Testis (tissue), 3 donors: ENCODE data around the gene KLF18. TPM values are rescaled to one million over a fixed set of nuclear protein-coding genes. Genes with fewer than 3 reads are reported as not detected.
"Not testable (repeated sequence)": the region's sequence is repeated elsewhere in the genome, so short reads cannot be mapped to it uniquely, and the experiment has no call there.

ENCODE experiments used
- DNase-seq: peaks from one replicate; pipeline ENCODE4 v3.0.0-alpha.2; 2019
- H3K27ac ChIP-seq, 2 donors: fragments of 200-600 bp; sonication (generic); one replicate each; pipeline ENCODE4 v1.5.1; 2019
- H3K27me3 ChIP-seq: fragments of 200-600 bp; sonication (generic); one replicate; pipeline ENCODE4 v1.5.1; 2019
- H3K36me3 ChIP-seq: fragments of 200-600 bp; sonication (generic); one replicate; pipeline ENCODE4 v1.5.1; 2017; ENCODE audit warnings: low read depth; ENCODE audit errors: missing control alignments
- H3K4me1 ChIP-seq: fragments of 200-600 bp; sonication (generic); one replicate; pipeline ENCODE4 v1.5.1; 2019
- H3K4me3 ChIP-seq, 2 donors: fragments of 200-600 bp; sonication (generic); one replicate each; pipeline ENCODE4 v1.5.1; 2017 to 2019
- H3K9me3 ChIP-seq: fragments of 200-600 bp; sonication (generic); one replicate; pipeline ENCODE4 v1.5.1; 2017
- POLR2A ChIP-seq: fragments of 450-650 bp; IDR thresholded peaks from one replicate; pipeline ENCODE4 v1.6.1; 2017; ENCODE audit warnings: antibody characterized with exemption, mild to moderate bottlenecking, moderate library complexity
- WGBS, 2 donors: methylation state at CpG; one replicate each; pipeline ENCODE4 v1.1.5; 2018; 5-methylcytosine and 5-hydroxymethylcytosine counted together
- intact Hi-C: fragments of 100-400 bp; cut with DNase I; formaldehyde crosslinking; loops from one replicate; pipeline ENCODE4 v1.15.1; 2023; ENCODE audit warnings: low total_unique reads
- polyA plus RNA-seq: library from polyadenylated mRNA; stranded (reverse); fragments of 350-450 nt; fragmentation: Illumina TruSeq; extraction: RNeasy Lipid Tissue Mini Kit (QIAGEN cat#74804); gene quantifications from one replicate; pipeline ENCODE4 v1.2.3, GENCODE V29; 2014; ENCODE audit warnings: low read depth, low replicate concordance; ENCODE audit not compliant: insufficient read depth
- total RNA-seq, 2 donors: library from RNA; depleted of rRNA; stranded (reverse); fragments of >200 nt; gene quantifications; one replicate each; pipeline ENCODE4 v1.2.3, GENCODE V29; 2016
- TF ChIP-seq, protein P1 (sequence below), 3 experiments: fragments of 450-650 bp in 2 of 3; fragments of 200-600 bp in 1 of 3; sonication (generic) in 1 of 3; IDR thresholded peaks; one replicate each; pipeline ENCODE4 v1.5.1; 2016 to 2019; ENCODE audit warnings: antibody characterized with exemption in 3 of 3, mild to moderate bottlenecking in 2 of 3, moderate library complexity in 1 of 3

KLF18 gene
- total and polyA plus RNA-seq, 3 donors from 2014 or later, result 0.25 to 0.81 (median 0.39) TPM

DNA sequence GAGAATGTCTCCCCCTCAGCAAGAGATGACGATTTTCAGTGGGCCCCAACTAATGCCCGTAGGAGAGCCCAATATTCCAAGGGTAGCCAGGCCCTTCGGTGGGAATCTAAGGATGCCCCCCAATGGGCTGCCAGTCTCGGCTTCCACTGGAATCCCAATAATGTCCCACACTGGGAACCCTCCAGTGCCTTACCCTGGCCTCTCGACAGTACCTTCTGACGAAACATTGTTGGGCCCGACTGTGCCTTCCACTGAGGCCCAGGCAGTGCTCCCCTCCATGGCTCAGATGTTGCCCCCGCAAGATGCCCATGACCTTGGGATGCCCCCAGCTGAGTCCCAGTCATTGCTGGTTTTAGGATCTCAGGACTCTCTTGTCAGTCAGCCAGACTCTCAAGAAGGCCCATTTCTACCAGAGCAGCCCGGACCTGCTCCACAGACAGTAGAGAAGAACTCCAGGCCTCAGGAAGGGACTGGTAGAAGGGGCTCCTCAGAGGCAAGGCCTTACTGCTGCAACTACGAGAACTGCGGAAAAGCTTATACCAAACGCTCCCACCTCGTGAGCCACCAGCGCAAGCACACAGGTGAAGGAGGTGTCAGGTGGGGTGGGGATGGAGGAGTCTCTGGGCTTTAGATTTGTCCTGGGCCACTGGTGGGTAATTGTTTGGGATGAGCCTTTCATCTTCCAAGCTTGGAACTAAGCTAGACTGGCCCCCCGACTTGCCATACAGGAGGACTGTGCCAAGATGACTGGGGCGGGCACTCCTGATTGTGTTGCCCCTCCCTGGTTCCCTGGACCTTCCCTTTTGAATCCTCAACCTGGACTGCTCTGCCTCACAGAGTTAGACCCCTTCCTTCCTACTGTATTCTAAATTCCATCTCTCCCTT is 11.6 kb downstream of the KLF18 start:
- Histone ChIP-seq H3K27me3 (no peaks in the 10 kb centered on the region), H3K27ac (no peak overlapping the region), H3K4me1 (no peaks in the 10 kb centered on the region), H3K4me3 (no peak overlapping the region), H3K36me3 (no peaks in the 10 kb centered on the region), H3K9me3 (no peaks in the 10 kb centered on the region)
- no peak for DNase-seq
- no peak for TF ChIP-seq POLR2A
- TF ChIP-seq, protein P1, sequence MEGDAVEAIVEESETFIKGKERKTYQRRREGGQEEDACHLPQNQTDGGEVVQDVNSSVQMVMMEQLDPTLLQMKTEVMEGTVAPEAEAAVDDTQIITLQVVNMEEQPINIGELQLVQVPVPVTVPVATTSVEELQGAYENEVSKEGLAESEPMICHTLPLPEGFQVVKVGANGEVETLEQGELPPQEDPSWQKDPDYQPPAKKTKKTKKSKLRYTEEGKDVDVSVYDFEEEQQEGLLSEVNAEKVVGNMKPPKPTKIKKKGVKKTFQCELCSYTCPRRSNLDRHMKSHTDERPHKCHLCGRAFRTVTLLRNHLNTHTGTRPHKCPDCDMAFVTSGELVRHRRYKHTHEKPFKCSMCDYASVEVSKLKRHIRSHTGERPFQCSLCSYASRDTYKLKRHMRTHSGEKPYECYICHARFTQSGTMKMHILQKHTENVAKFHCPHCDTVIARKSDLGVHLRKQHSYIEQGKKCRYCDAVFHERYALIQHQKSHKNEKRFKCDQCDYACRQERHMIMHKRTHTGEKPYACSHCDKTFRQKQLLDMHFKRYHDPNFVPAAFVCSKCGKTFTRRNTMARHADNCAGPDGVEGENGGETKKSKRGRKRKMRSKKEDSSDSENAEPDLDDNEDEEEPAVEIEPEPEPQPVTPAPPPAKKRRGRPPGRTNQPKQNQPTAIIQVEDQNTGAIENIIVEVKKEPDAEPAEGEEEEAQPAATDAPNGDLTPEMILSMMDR (IDR thresholded peaks at IDR 0.05), result no peak
- 84 to 94% methylated on average over 6 to 16 of the region's 16 CpGs for WGBS, 2 donors
- intact Hi-C loops, result no loop called here

- Histone ChIP-seq H3K27ac (no peak overlapping the region), H3K9me3 (no peaks in the 10 kb centered on the region), H3K36me3 (no peaks in the 10 kb centered on the region), H3K27me3 (no peaks in the 10 kb centered on the region), H3K4me3 (no peak overlapping the region), H3K4me1 (no peaks in the 10 kb centered on the region)
- 78 to 86% methylated on average over 5 of the region's 5 CpGs for WGBS, 2 donors
- no peak for TF ChIP-seq POLR2A
- TF ChIP-seq, protein P1 (IDR thresholded peaks at IDR 0.05), result no peak
- intact Hi-C loops, result no loop called here
- DNase-seq, result no peak
Observed at GRCh38 chr1:44120398-44120949, 21.0 kb downstream of the KLF18 start.

DNA sequence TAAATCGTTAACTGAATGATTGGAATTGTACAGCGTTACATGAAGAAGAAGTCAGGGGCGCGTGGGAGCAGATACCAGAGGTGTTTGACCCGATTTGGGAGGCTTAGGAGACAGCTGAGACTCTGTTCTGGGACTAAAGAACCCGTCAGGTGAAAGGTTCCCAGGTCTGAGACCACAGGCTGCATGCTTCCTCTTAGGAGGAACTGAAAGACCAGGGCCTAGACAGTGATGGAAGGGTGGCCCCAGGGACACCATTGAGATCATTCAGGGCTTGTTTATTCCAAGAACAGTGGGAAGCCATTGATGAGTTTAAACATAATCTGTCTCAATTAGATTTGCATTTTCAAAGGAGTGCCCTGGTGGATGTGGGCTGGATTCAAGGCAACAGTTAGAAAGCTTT is 21.9 kb downstream of the KLF18 start:
- no peaks in the 10 kb centered on the region for H3K4me1 ChIP-seq
- no peak for DNase-seq

GRCh38 chr1:44118682-44119081 is 22.7 kb downstream of the KLF18 start, which contains the start of gene KLF17:
Gene KLF17, plus strand, starts transcription at chr1:44118821. Its CDS starts 87 bp downstream, at chr1:44118908.
- intact Hi-C loops, result no loop called here
- 78 to 83% methylated on average over 21 to 25 of the region's 25 CpGs for WGBS, 2 donors
- Histone ChIP-seq H3K27ac (no peak within 1 kb of the TSS), H3K4me3 (peak within 1 kb of the TSS; percentile 9 to 44), H3K4me1 (no peaks in the 10 kb centered on the region), H3K36me3 (no peaks in the 10 kb centered on the region), H3K27me3 (no peaks in the 10 kb centered on the region), H3K9me3 (no peaks in the 10 kb centered on the region)
- TF ChIP-seq, protein P1 (IDR thresholded peaks at IDR 0.05), result no peak
- no peak for TF ChIP-seq POLR2A
- DNase-seq, result no peak

More for the DNA sequence above, 21.9 kb downstream of the KLF18 start:
- Histone ChIP-seq H3K27ac (no peak overlapping the region), H3K4me3 (peak overlapping the region in 1 of 2 donors; percentile 44), H3K27me3 (no peaks in the 10 kb centered on the region), H3K36me3 (no peaks in the 10 kb centered on the region), H3K9me3 (no peaks in the 10 kb centered on the region)
- TF ChIP-seq, protein P1 (IDR thresholded peaks at IDR 0.05), result no peak
- no peak for TF ChIP-seq POLR2A
- WGBS, 2 donors, result 72 to 73% methylated on average over 6 of the region's 6 CpGs
- intact Hi-C loops, result no loop called here

DNA sequence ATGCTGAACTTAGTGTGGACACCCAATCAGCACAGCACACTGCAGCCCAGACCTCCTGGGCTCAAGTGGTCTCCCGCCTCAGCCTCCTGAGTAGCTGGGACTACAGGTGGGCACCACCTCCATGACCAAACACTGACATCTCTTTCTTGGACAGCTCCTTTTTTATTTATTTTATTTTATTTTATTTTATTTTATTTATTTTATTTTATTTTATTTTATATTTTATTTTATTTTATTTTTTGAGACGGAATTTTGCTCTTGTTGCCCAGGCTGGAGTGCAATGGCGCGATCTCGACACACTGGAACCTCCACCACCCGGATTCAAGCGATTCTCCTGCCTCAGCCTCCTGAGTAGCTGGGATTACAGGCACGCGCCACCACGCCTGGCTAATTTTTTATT is 24.2 kb downstream of the KLF18 start:
- H3K4me1 ChIP-seq, H3K36me3 ChIP-seq, intact Hi-C loops, H3K27ac ChIP-seq, DNase-seq, H3K27me3 ChIP-seq, H3K4me3 ChIP-seq, H3K9me3 ChIP-seq: not testable (repeated sequence)
- WGBS, 2 donors, result 97% methylated on average over 10 of the region's 10 CpGs
